CD1c-positive myeloid dendritic cell (primary cell): ENCODE data around the gene PCDHB9.

ENCODE experiments used
- DNase-seq: peaks from one replicate; pipeline ENCODE4 v3.0.0-alpha.2; 2016; ENCODE audit errors: extremely low spot score

PCDHB9 gene

GRCh38 chr5:141236516-141237313 lies 49.8 kb downstream of the PCDHB9 start:
- DNase-seq, result no peak
